GM10266 (cell line): ENCODE measurements around the gene ARHGEF11.

Experiments used
- DNase-seq: peaks from one replicate; pipeline ENCODE4 v3.0.0; 2012; ENCODE audit errors: extremely low spot score
- CTCF ChIP-seq: IDR thresholded peaks from 2 replicates; pipeline ENCODE4 v1.5.1; 2012; ENCODE audit warnings: mild to moderate bottlenecking, low read depth; ENCODE audit not compliant: control insufficient read depth, insufficient read depth; ENCODE audit errors: missing control alignments

ARHGEF11 gene

DNA sequence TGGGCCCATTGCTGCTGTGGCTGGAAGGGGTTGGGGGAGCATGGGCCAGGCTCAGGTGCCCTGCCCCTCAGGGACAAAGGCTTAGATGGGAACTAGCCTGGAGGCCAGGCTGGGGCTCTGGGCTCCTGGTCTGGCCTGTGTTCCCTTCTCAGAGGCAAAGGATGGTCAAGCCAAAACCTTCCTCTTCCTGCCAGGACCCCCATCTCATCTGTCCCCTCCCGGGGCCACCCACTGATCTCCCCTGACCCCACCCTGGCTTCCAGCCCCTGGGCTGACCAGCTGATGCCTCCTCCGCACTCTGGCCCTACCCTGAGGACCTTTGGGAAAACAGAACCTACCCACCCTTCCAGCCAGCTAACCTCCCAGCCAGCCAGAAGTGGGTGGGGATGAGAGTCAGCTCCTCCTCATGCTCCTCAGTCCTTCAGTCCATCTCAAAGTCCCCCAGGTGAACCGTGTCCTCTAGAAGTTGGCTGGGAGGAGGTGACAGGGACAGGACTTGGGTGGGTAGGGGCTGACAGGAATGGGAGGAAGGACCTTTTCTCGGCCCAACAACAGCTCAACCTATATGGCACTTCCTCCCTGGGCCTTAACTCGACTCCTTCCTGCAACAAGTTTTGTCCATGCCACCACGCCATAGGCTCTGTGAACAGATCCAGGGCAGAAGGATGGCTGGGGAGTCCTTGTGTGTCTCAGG, 144.5 kb downstream of the ARHGEF11 start:
- TF ChIP-seq CTCF = no peak
- no peak for DNase-seq

DNA sequence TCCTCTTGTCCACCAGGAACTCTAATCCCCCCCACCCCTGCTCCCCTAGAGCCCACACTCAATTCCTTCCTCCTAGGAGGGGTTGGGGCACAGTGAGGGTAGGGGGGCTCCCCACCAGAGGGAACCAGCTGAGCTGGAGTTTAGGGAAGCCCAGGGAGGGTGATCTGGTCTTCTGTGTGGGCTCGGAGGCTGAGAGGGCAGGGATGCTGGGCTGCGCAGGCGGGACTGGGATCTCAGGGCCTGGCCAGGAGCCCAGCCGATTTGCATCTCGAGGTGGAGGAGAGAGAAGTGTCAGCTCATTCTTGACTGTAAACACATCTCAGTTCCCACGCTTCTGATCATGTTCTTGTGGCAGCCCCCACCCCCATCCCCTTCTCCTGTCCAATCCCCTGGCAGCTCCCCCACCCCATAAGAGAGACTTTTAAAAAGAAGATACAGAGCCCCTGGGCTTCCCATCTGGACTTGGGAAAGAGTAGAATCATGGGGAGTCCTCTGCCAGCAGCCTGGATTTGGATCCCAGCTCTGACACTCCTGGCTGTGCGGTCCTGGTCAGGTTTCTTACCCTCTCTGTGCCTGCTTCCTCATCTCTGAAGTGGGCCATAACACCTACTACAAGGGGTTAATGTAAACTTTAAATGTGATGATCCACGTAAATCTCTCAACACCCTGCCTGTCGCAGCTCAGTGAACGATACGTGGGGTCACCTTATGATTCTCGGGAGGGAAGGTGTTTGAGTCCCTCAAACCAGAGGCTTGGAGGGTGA, 145.4 kb downstream of the ARHGEF11 start:
- no peak for TF ChIP-seq CTCF
- DNase-seq = no peak

DNA sequence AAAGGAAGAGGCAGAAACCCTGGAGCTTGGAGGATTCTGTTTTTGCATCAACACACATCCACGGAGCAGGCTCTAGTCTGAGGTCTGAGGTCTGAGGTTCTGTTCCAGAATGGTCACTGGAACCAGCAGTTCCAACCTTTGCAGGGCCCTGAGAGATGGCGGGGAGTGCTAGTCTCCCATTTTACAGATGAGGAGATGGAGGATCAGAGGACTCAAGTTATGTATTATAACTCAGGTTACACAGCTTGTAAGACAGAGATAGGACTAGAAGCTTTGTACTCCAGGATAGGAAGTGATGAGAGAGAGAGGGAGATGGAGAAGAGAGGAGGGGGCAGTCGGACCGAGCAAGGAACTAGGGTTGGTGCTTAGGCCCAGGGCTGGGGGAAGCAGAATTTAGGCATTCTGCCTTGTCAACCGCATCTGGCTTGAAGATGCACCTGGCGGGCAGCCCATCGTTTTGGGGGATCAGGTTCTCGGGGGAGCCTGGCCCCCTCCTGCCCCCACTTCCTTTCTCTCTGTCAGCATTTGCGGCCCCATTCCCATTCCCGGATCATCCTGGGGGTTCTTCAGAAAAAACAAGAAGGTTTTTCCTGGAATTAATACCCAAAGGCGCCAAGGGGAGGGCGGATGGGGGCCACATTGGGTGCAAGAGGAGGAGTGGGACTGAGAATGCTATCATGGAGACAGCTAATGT, 146.4 kb downstream of the ARHGEF11 start:
- no peak for TF ChIP-seq CTCF
- DNase-seq = no peak

GRCh38 chr1:156898161-156898566, 147.4 kb downstream of the ARHGEF11 start:
- no peak for DNase-seq
- TF ChIP-seq CTCF = no peak

DNA sequence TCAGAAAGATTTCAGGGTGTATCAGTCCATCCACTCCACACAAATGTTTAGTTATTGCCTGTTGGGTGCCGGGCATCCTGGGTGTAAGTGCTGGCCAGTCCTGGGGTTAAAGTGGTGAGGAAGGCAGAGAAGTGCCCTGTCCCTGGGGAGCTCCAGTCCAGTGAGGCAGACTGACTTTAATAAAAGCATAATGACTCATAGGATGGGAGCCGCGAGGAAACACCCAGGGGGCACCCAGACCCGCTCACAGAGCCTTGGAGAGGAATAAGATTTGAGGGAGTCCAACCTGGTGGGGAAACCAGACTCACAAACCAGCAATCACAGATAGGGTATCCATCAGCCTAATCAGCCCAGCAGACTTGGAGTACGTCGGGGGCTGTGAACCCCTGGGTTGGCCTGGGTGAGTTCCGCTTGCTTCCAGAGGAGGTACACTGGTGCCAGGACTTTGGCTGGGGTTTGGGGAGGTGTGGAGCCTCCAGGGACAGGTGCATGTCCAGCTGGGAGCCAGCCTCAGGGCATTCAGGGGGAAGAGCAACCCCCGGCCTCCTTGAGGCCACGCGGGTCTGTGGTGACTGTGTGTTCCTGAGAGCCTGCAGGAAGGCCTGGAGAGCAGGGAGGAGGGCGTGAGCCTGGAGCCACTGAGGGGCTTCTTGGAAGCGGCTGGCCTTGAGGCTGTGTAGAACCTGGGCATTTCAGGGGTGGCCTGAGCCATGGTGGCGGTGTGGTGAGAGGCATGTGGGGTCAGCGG, 148.3 kb downstream of the ARHGEF11 start:
- TF ChIP-seq CTCF = no peak
- DNase-seq = no peak

DNA sequence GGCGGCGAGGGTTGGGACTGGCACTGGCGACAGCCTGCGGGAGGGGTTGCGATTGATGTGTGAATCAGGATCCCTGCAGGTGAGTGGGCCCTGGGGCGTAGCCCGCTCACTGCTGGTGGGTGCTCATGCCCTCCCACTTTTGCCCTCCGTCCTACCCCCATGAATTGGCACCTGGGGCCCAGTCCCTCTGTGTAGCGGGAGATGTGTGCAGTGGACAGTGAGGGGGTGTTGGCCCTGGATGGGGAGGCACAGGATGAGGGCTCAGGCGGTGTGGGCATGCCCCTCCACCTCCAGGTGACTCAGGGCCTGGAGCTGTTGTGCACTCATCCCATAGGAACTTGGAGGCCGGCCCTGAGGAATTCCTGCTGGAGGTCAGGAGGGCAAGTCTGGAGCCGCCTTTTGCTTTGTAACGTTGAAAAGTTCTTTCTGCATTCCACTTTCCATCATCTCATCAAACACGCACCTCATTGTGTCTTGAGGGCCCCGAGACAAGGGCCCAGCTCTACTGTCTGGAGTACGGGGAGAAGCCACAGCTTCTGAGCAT, 149.0 kb downstream of the ARHGEF11 start:
- no peak for TF ChIP-seq CTCF
- DNase-seq = no peak
